Posterior vena cava (tissue), 2 donors: Measurements from ENCODE around the gene NSUN2. TPM values are rescaled to one million over a fixed set of nuclear protein-coding genes. Genes with fewer than 3 reads are reported as not detected.
A peak's percentile ranks its signal among the peaks of the same experiment; 100 is the strongest.
"Not testable (repeated sequence)": the region's sequence is repeated elsewhere in the genome, so short reads cannot be mapped to it uniquely, and the experiment has no call there.

Experiments used
- DNase-seq: peaks from one replicate; pipeline ENCODE4 v3.0.0-alpha.2; 2020; ENCODE audit warnings: low spot score
- intact Hi-C, 2 donors: fragments of 100-400 bp; cut with DNase I; formaldehyde crosslinking; loops; one replicate each; pipeline versions ENCODE4 v1.14.1 to v1.14.2; 2022 to 2023
- total RNA-seq, 2 donors: library from RNA; stranded (reverse); fragmentation: NEBNext Ultra II Directional; extraction: Animal tissue kit (Norgen Biotek cat#: 25700); gene quantifications; one replicate each; pipeline ENCODE4 v1.2.1, GENCODE V29; 2021
- donor health status: DM: yes; HTN: yes; CAD: no.
- donor health status: DM: yes; HTN: yes; CAD: no.

Gene NSUN2
- total RNA-seq, 2 donors from 2014 or later = 31.6 to 35.2 TPM

DNA sequence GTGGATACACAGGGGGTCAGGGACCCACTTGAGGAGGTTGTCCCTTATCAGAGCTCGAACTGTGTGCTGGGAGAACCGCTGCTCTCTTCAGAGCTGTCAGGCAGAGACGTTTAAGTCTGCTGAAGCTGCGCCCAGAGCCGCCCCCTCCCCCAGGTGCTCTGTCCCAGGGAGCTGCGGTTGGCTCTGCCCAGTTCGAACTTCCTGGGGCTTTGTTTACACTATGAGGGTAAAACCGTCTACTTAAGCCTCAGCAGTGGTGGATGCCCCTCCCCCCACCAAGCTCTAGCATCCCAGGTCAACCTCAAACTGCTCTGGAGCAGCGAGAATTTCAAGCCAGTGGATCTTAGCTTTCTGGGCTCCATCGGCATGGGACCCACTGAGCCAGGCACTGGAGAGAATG is 16.3 kb upstream of the NSUN2 start:
- intact Hi-C loops = no loop called here
- DNase-seq = no peak

GRCh38 chr5:6645571-6646362 is 12.9 kb upstream of the NSUN2 start:
- intact Hi-C loops, DNase-seq: not testable (repeated sequence)

DNA sequence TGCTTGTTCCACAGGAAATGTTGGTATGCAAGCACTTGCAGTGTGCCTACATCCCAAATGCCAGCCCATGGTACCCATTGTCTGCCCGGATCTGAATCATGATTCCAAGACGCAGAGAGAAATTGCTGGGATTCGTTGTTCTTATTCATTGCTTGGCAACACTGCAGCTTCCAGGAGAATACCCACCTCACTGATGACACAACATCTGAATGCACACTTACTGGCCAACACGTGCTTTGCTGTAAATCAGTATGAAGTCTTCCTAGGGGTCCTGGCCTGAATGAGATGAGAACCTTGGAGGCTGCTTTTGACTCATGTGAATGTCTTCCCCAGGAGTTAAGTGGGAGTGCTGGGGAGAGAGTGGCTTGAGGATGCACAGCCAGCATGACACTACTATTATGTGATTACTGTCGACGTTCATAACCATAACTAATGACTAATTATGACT is 12.0 kb upstream of the NSUN2 start:
- no peak for DNase-seq
- intact Hi-C loops = no loop called here

DNA sequence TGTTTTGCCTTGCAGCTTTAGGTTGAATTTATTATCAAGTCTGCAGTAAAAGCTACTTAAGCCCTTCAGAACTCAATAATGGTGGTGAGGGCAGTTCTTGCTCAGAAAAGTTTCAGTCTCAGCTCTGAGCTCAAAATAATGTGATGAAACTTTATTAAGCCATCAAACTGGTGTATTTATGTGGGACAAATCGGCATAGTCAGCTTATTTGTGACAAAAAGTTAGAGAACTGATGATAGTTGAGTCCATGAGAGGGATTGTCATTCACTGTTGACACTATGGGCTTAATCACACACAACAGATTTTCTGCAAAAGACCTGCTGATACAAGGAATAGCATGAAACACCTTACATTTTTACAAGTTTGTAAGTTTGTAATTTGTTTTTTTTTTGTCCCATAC is 9.8 kb upstream of the NSUN2 start:
- intact Hi-C loops = no loop called here
- DNase-seq = no peak

- intact Hi-C loops = loop anchor here (10.0 kb wide), 2 partner anchors 67 to 107 kb away; no protein-coding TSS in a partner anchor
- no peak for DNase-seq
These were observed 5.4 kb upstream of the NSUN2 start for GRCh38 chr5:6638236-6638635.

DNA sequence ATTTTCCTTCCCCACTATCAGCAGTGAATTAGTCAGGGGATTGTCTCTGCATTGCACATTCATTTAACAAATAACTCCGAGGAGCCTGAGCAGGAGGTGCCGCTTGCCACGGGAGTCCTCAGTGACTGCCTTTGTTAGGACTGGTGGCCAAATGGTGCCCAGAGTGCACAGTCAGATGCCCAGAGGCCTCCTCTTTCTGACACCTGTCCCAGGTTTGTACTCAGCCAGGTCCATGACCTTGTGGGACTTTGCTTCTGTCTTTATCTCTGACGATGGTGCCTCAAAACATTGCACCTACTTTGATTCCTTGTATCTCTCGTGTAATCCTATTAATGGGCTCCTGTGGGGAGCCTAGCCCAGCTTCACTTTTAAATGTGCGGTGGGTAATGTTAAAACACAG is 4.7 kb upstream of the NSUN2 start:
- DNase-seq = no peak
- intact Hi-C loops = loop anchor here (10.0 kb wide), 2 partner anchors 67 to 107 kb away; no protein-coding TSS in a partner anchor

- intact Hi-C loops = loop anchor here (10.0 kb wide), 2 partner anchors 68 to 108 kb away; no protein-coding TSS in a partner anchor
- DNase-seq = no peak
These were observed 4.2 kb upstream of the NSUN2 start for GRCh38 chr5:6637022-6637421.

- intact Hi-C loops = loop anchor here (10.0 kb wide), 2 partner anchors 69 to 109 kb away; no protein-coding TSS in a partner anchor
These were observed 3.4 kb upstream of the NSUN2 start for GRCh38 chr5:6636293-6636692.

GRCh38 chr5:6634788-6635430 is 2.1 kb upstream of the NSUN2 start:
- no peak for DNase-seq
- intact Hi-C loops = loop anchor here (10.0 kb wide), 2 partner anchors 70 to 110 kb away; no protein-coding TSS in a partner anchor

More at GRCh38 chr5:6636293-6636692, 3.4 kb upstream of the NSUN2 start:
- no peak for DNase-seq

DNA sequence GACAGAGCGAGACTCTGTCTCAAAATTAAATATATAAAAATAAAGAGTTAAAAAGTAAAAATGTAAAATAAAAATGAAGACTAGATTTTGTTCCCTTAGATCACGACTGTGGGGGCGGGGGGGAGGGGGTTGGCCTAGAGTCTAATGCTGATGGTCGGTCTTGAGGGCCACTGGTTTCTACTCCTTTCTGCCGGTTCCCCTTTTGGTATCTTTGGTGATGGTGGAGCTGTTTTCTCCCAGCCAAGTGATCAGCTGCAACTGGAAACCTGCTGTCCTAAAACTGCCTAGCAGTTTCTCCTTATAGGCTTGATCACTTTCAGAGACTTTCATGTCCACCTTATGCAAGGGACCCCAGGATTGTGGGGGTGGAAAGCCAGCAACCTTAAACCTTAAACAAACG is 1.5 kb upstream of the NSUN2 start:
- intact Hi-C loops = loop anchor here (10.0 kb wide), 2 partner anchors 70 to 110 kb away; no protein-coding TSS in a partner anchor

DNA sequence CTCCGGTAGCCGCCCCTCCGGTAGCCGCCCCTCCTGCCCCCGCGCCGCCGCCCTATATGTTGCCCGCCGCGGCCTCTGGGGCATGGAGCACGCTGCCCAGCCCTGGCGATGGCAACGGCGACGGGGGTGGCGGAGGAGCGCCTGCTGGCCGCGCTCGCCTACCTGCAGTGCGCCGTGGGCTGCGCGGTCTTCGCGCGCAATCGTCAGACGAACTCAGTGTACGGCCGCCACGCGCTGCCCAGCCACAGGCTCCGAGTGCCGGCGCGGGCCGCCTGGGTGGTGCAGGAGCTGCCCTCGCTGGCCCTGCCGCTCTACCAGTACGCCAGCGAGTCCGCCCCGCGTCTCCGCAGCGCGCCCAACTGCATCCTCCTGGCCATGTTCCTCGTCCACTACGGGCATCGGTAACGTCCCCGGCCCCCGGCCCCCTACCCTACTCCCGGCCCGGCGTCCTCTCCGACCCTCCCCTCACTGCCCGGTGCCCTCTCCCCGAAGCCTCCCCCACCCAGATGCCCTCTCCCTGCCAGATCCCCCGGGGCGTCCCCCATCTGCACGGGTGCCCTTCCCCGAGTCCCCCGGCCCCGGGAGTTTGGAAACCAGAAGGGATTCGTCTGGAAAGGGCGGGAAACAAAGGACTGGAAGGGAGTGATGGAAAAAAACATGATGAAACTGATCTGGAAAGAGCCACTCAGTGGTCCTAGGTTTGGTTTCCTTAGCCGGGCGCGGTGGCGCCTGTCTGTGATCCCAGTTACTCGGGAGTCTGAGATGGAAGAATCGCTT is 813 bp upstream of the NSUN2 start:
- DNase-seq = peak; percentile 86
- intact Hi-C loops = loop anchor here (10.0 kb wide), 2 partner anchors 71 to 111 kb away; no protein-coding TSS in a partner anchor

More for the DNA sequence above, 1.5 kb upstream of the NSUN2 start:
- no peak for DNase-seq

DNA sequence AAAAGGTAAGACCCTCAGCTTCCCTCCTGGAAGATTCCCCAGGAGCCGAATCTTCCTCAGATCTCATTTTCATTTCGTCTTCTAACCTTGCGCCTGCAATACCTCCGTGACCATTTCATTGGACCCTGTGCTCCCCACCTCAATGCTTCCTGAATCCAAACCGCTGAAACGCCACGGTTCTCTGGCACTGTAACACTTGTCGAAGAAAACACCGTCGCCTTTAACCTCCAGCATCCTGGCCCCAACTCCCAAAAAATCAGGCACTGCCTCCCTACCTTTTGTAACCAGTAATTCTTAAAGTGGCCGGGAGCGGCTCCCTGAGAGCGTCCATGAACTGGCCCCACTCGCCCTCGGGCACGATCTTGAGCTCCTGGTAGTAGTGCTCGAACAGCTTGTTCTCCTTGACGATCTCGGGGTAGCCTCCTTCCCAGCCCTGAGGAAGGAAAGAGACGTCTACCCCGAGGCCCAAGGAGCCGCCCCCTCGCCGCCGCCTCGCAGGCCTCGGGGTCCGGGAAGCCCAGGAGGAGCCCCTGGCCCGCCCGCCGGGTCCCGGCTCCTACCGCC is 438 bp downstream of the NSUN2 start:
- DNase-seq = no peak
- intact Hi-C loops = loop anchor here (10.0 kb wide), 2 partner anchors 72 to 112 kb away; no protein-coding TSS in a partner anchor

DNA sequence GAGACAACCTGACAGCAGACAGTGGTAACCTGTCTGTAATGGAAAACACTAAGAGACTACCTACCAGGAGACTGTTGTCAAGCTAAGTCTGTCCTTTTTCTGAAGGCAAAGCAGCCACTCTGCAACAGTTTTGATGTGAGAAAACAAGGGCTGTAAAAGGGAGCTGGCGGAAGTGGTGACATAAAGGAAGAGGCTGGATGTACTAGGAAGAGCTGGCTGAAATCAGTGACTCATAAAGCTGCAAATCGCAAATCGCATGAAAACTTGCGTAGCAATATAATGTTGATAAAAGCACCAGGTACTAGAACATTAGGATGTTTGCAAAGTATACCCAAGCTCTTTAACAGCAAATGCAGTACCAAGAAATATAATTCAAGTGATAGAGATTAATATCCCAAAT is 1.4 kb downstream of the NSUN2 start:
- intact Hi-C loops = loop anchor here (10.0 kb wide), 2 partner anchors 73 to 113 kb away; no protein-coding TSS in a partner anchor
- DNase-seq = no peak

DNA sequence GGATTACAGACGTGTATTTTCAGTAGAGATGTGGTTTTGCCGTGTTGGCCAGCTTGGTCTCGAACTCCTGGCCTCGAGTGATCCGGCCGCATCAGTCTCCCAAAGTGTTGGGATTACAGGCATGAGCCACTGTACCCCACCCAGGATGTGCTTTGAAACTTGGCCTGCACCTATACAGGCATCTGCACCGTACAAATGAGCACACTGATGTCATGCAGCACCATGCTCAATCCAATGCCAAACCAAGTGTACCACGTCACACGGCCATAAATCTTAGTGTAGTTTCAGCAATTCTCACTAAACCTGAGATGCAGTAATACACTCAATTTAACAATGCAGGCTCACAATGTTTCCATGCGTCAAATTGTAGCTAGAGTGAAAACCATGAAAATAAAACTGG is 6.3 kb downstream of the NSUN2 start:
- DNase-seq = no peak
- intact Hi-C loops = loop anchor here in 1 of 2 donors (10.0 kb wide), 1 partner anchor 118 kb away; no protein-coding TSS in a partner anchor

GRCh38 chr5:6623941-6624340 is 8.9 kb downstream of the NSUN2 start:
- DNase-seq = no peak
- intact Hi-C loops = loop anchor here in 1 of 2 donors (10.0 kb wide), 1 partner anchor 121 kb away; no protein-coding TSS in a partner anchor

DNA sequence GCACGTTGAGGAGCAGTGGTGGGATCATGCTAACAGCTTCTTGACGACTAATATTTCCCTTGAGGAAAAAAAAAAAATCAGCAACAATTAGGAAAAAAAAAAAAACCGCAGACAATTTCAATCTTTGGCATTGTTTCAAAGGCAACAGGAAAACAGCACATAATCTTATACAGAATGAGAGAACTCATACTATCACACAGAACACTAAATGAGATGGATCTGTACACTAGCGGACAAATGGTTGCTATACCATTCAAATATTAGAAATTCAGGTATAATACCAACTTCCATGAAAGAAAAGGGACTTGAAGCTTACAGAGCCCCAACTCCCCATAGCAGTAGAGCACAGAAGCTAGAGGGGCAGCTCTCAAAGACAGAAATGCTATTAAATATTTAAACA is 9.6 kb downstream of the NSUN2 start:
- no peak for DNase-seq
- intact Hi-C loops = loop anchor here in 1 of 2 donors (10.0 kb wide), 1 partner anchor 122 kb away; no protein-coding TSS in a partner anchor

DNA sequence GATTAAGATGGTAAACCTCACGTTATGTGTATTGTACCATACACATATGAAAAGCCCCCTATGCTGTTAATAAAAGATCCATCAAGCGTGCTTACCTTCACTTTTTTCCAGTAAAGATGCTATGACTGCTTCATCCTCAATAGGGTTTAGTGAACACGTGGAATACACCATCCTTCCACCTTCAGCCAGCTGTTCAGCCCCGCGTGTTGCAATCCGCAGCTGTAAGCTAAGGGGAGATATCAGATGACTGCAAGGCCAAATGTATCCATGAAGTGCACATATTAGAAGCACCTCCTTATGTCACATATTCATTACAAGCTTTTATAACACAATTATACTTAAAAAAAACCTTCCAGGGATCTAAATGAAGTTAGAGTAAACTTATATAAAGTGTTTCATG is 16.2 kb downstream of the NSUN2 start:
- DNase-seq = no peak
- intact Hi-C loops = no loop called here

- intact Hi-C loops = no loop called here
- DNase-seq = no peak
These were observed 17.6 kb downstream of the NSUN2 start for GRCh38 chr5:6615034-6615815.
